ENCODE data around the gene SERPINA7. TPM values are rescaled to one million over a fixed set of nuclear protein-coding genes. Genes with fewer than 3 reads are reported as not detected.

Gene SERPINA7
- total RNA-seq, 1 experiment from 2014 or later, result 0.15 TPM

GRCh38 chrX:106023947-106024346, 14.6 kb downstream of the SERPINA7 start:
- H3K4me1 ChIP-seq (ENCODE audit: control insufficient read depth, insufficient read depth, low read length), result no peaks in the 10 kb centered on the region
- in situ Hi-C loops (cut with HindIII; ENCODE audit: low pct_unique_long_range_greater_than_20kb, low sequenced_read_pairs) (no loop called here), intact Hi-C loops (cut with micrococcal nuclease; ENCODE audit: unreplicated experiment) (no loop called here)
- H3K36me3 ChIP-seq (ENCODE audit: control insufficient read depth, insufficient read depth, low read length), result no peaks in the 10 kb centered on the region
- POLR2A ChIA-PET, result no interaction called here
- no peaks in the 10 kb centered on the region for H3K27me3 ChIP-seq (ENCODE audit: control insufficient read depth, insufficient read depth, low read length)
- TF ChIP-seq CTCF (IDR thresholded peaks at IDR 0.05) (no peak), REST (IDR thresholded peaks at IDR 0.05; ENCODE audit: insufficient read depth in 1 of 2, low read depth in 2 of 2, low read length in 1 of 2) (no peak), SIN3A (IDR thresholded peaks at IDR 0.05; ENCODE audit: borderline replicate concordance, insufficient read depth, low read depth, low read length) (no peak), TCF7L2 (IDR thresholded peaks at IDR 0.05; ENCODE audit: low read depth, low read length) (no peak), POLR2AphosphoS5 (IDR thresholded peaks at IDR 0.05; ENCODE audit: low read depth, low read length) (no peak)
- no TSS peak for BruUV-seq (replicated peaks)
- CTCF ChIA-PET, result no interaction called here
- DNase-seq (ENCODE audit: low read depth, low spot score) (no peak), ATAC-seq (no peak)
- H3K27ac ChIP-seq (ENCODE audit: low read length), result no peak overlapping the region
- no peak overlapping the region for H3K4me3 ChIP-seq (ENCODE audit: low read depth in 2 of 2, low read length in 2 of 2)
- H3K9me3 ChIP-seq (ENCODE audit: control insufficient read depth, insufficient read depth, low read depth, low read length), result no peaks in the 10 kb centered on the region

GRCh38 chrX:106022238-106022637, 16.3 kb downstream of the SERPINA7 start:
- in situ Hi-C loops (cut with HindIII; ENCODE audit: low pct_unique_long_range_greater_than_20kb, low sequenced_read_pairs) (no loop called here), intact Hi-C loops (cut with micrococcal nuclease; ENCODE audit: unreplicated experiment) (no loop called here)
- Histone ChIP-seq H3K27me3 (ENCODE audit: control insufficient read depth, insufficient read depth, low read length) (no peaks in the 10 kb centered on the region), H3K4me1 (ENCODE audit: control insufficient read depth, insufficient read depth, low read length) (no peaks in the 10 kb centered on the region), H3K27ac (ENCODE audit: low read length) (no peak overlapping the region), H3K9me3 (ENCODE audit: control insufficient read depth, insufficient read depth, low read depth, low read length) (no peaks in the 10 kb centered on the region), H3K36me3 (ENCODE audit: control insufficient read depth, insufficient read depth, low read length) (no peaks in the 10 kb centered on the region), H3K4me3 (ENCODE audit: low read depth in 2 of 2, low read length in 2 of 2) (no peak overlapping the region)
- DNase-seq (ENCODE audit: low read depth, low spot score) (no peak), ATAC-seq (no peak)
- CTCF ChIA-PET, result no interaction called here
- TF ChIP-seq CTCF (IDR thresholded peaks at IDR 0.05), result no peak
- no peak for TF ChIP-seq SIN3A (IDR thresholded peaks at IDR 0.05; ENCODE audit: borderline replicate concordance, insufficient read depth, low read depth, low read length)
- no peak for TF ChIP-seq POLR2AphosphoS5 (IDR thresholded peaks at IDR 0.05; ENCODE audit: low read depth, low read length)
- TF ChIP-seq REST (IDR thresholded peaks at IDR 0.05; ENCODE audit: insufficient read depth in 1 of 2, low read depth in 2 of 2, low read length in 1 of 2), result no peak
- no peak for TF ChIP-seq TCF7L2 (IDR thresholded peaks at IDR 0.05; ENCODE audit: low read depth, low read length)
- no TSS peak for BruUV-seq (replicated peaks)
- POLR2A ChIA-PET, result no interaction called here
